ENCODE results near the gene GLUL.

Gene GLUL

DNA sequence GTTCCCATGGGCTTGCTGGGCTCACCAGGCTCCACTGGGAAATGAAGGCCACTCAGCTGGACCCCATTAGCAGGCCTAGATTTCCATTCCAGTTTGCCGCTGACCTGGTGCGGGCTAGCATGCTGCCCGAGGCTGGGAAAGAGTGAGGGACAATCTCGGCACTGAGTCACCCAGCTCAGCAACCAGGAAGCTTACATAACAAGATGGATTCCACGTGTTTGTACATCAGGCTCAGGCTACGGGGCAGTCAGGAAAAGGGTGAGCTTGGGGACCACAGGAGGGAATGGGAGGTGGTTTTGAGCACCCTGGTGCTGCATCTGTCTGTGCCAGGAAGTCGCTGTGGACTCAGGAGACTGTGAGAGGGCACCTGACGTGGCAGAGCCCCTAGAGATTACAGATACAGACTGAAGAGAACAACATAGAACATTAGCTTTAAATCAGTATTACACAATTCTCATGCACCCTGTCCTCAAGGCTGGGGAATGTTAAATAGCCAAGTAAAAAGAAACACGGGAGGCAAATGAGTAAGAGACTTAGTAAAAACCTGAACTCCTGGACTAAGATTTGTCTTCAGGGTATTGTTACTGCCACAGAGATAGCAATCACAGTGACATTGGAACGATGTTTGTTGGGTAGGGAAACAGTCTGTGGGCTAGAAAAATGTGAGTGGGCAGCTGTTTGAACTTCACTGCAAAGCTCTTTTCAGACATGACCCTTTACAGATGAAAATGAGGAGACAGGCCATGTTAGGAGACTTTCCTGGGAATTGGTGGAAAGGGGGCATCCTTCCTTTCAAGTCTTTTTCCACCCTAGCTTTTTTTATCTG lies 51.1 kb downstream of the GLUL start:
- Histone ChIP-seq H3K4me1 (ENCODE audit: insufficient read depth, low read length, severe bottlenecking) (no peaks in the 10 kb centered on the region), H3K9me3 (ENCODE audit: low read length) (no peaks in the 10 kb centered on the region), H3K9ac (ENCODE audit: low read length) (no peak overlapping the region), H2AFZ (ENCODE audit: low read length) (no peak overlapping the region), H3K79me2 (ENCODE audit: insufficient read depth, low read length) (no peaks in the 10 kb centered on the region), H3K4me3 (ENCODE audit: low read depth, low read length, poor library complexity, severe bottlenecking) (no peak overlapping the region), H3K4me2 (ENCODE audit: low read length) (no peak overlapping the region), H3K27me3 (ENCODE audit: insufficient read depth, low read length) (no peaks in the 10 kb centered on the region; the same call in 1 of the 2 replicates), H3K9me2 (ENCODE audit: low read depth, low read length) (no peaks in the 10 kb centered on the region), H3K36me3 (ENCODE audit: insufficient read depth, low read length) (no peaks in the 10 kb centered on the region), H3F3A (ENCODE audit: insufficient read depth, low read length) (no peaks in the 10 kb centered on the region), H3K27ac (ENCODE audit: low read depth, low read length, poor library complexity, severe bottlenecking) (no peak overlapping the region), H4K20me1 (ENCODE audit: insufficient read depth, low read length) (no peaks in the 10 kb centered on the region)
- TF ChIP-seq CTCF (IDR thresholded peaks at IDR 0.05; ENCODE audit: low read length) (no peak), EZH2 (IDR thresholded peaks at IDR 0.05; ENCODE audit: borderline replicate concordance, low read length) (no peak)

DNA sequence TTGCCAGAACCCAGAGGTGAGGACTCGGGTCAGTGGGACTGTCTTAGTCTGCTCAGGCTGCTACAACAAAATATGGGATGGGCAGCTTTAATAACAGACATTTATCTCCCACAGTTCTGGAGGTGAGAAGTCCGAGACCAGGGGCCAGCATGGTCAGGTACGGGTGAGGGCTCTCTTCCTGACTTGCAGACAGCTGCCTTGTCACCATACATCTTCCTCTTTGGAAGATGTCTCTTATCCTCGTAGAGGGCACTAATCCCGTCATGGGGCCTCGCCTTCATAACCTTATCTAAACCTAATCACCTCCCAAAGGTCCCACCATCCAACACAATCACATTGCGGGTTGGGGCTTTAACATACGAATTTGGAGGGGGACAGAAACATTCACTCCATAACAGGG lies 51.9 kb downstream of the GLUL start:
- Histone ChIP-seq H3K79me2 (ENCODE audit: insufficient read depth, low read length) (no peaks in the 10 kb centered on the region), H2AFZ (ENCODE audit: low read length) (no peak overlapping the region), H4K20me1 (ENCODE audit: insufficient read depth, low read length) (no peaks in the 10 kb centered on the region), H3K9me2 (ENCODE audit: low read depth, low read length) (no peaks in the 10 kb centered on the region), H3K27ac (ENCODE audit: low read depth, low read length, poor library complexity, severe bottlenecking) (no peak overlapping the region), H3K4me2 (ENCODE audit: low read length) (no peak overlapping the region), H3F3A (ENCODE audit: insufficient read depth, low read length) (no peaks in the 10 kb centered on the region), H3K4me3 (ENCODE audit: low read depth, low read length, poor library complexity, severe bottlenecking) (no peak overlapping the region), H3K9ac (ENCODE audit: low read length) (no peak overlapping the region), H3K27me3 (ENCODE audit: insufficient read depth, low read length) (no peaks in the 10 kb centered on the region; the same call in 1 of the 2 replicates), H3K9me3 (ENCODE audit: low read length) (no peaks in the 10 kb centered on the region), H3K36me3 (ENCODE audit: insufficient read depth, low read length) (no peaks in the 10 kb centered on the region), H3K4me1 (ENCODE audit: insufficient read depth, low read length, severe bottlenecking) (no peaks in the 10 kb centered on the region)
- TF ChIP-seq EZH2 (IDR thresholded peaks at IDR 0.05; ENCODE audit: borderline replicate concordance, low read length) (no peak), CTCF (IDR thresholded peaks at IDR 0.05; ENCODE audit: low read length) (no peak)

- no peak overlapping the region for H3K9ac ChIP-seq (ENCODE audit: low read length)
- no peaks in the 10 kb centered on the region for H3F3A ChIP-seq (ENCODE audit: insufficient read depth, low read length)
- no peaks in the 10 kb centered on the region for H3K36me3 ChIP-seq (ENCODE audit: insufficient read depth, low read length)
- no peak overlapping the region for H3K4me2 ChIP-seq (ENCODE audit: low read length)
- no peak overlapping the region for H3K4me3 ChIP-seq (ENCODE audit: low read depth, low read length, poor library complexity, severe bottlenecking)
- no peaks in the 10 kb centered on the region for H4K20me1 ChIP-seq (ENCODE audit: insufficient read depth, low read length)
- no peaks in the 10 kb centered on the region for H3K4me1 ChIP-seq (ENCODE audit: insufficient read depth, low read length, severe bottlenecking)
- H3K9me3 ChIP-seq (ENCODE audit: low read length): no peaks in the 10 kb centered on the region
- no peaks in the 10 kb centered on the region; the same call in 1 of the 2 replicates for H3K27me3 ChIP-seq (ENCODE audit: insufficient read depth, low read length)
- no peak overlapping the region for H3K27ac ChIP-seq (ENCODE audit: low read depth, low read length, poor library complexity, severe bottlenecking)
- H3K9me2 ChIP-seq (ENCODE audit: low read depth, low read length): no peaks in the 10 kb centered on the region
- no peak overlapping the region for H2AFZ ChIP-seq (ENCODE audit: low read length)
- no peak for TF ChIP-seq EZH2 (IDR thresholded peaks at IDR 0.05; ENCODE audit: borderline replicate concordance, low read length)
- no peak for TF ChIP-seq CTCF (IDR thresholded peaks at IDR 0.05; ENCODE audit: low read length)
- no peaks in the 10 kb centered on the region for H3K79me2 ChIP-seq (ENCODE audit: insufficient read depth, low read length)
Observed at GRCh38 chr1:182338806-182339370, 52.7 kb downstream of the GLUL start.

Measured in OCI-LY1 (cell line).